H1 (cell line): ENCODE results near the gene TUBA8. TPM values are rescaled to one million over a fixed set of nuclear protein-coding genes. Genes with fewer than 3 reads are reported as not detected.

Source experiments
- CBX5 ChIP-seq: fragments of 300-800, 300-1000 bp; sonication (generic); IDR thresholded peaks from 2 replicates; pipeline ENCODE4 v1.7.1; 2016; ENCODE audit warnings: antibody characterized with exemption, low read length, low read depth
- CTBP2 ChIP-seq: IDR thresholded peaks from 2 replicates; pipeline ENCODE4 v1.7.0; 2011; ENCODE audit warnings: borderline replicate concordance, mild to moderate bottlenecking, moderate library complexity, mixed read lengths, low read length; ENCODE audit not compliant: insufficient read depth, insufficient read length
- HDAC6 ChIP-seq: IDR thresholded peaks from one replicate; pipeline ENCODE4 v1.7.1; 2012; ENCODE audit warnings: low read depth, mild to moderate bottlenecking, inconsistent platforms, low read length, moderate library complexity
- JUN ChIP-seq: IDR thresholded peaks from 2 replicates; pipeline ENCODE4 v1.6.1; 2011; ENCODE audit warnings: low read depth, mild to moderate bottlenecking, improper control_type of control experiment, low read length
- JUND ChIP-seq: IDR thresholded peaks from 2 replicates; pipeline ENCODE4 v1.6.1; 2011; ENCODE audit warnings: mild to moderate bottlenecking, improper control_type of control experiment, low read length
- KDM5A ChIP-seq: fragments of 200-600 bp; IDR thresholded peaks from 2 replicates; pipeline ENCODE4 v1.7.1; 2012; ENCODE audit warnings: mild to moderate bottlenecking, low read length, inconsistent platforms, mixed read lengths
- POLR2AphosphoS5 ChIP-seq: IDR thresholded peaks from 2 replicates; pipeline ENCODE4 v1.6.1; 2011; ENCODE audit warnings: low read depth, low read length
- POU5F1 ChIP-seq: IDR thresholded peaks from 2 replicates; pipeline ENCODE4 v1.6.1; 2011; ENCODE audit warnings: low read depth, mild to moderate bottlenecking, low read length, moderate library complexity
- RFX5 ChIP-seq: IDR thresholded peaks from 2 replicates; pipeline ENCODE4 v1.6.1; 2011; ENCODE audit warnings: low read depth, low read length, improper control_type of control experiment, borderline replicate concordance
- SP2 ChIP-seq: IDR thresholded peaks from 2 replicates; pipeline ENCODE4 v1.6.1; 2012; ENCODE audit warnings: mild to moderate bottlenecking, low read length, inconsistent platforms
- ZNF274 ChIP-seq: IDR thresholded peaks from 2 replicates; pipeline ENCODE4 v1.7.0; 2012; ENCODE audit warnings: low read length, borderline replicate concordance; ENCODE audit errors: extremely low read depth
- polyA plus RNA-seq, 7 experiments: library from polyadenylated mRNA; depleted of rRNA in 3 of 7; stranded (reverse) in 5 of 7; unstranded in 2 of 7; fragments of >200 nt in 5 of 7; fragments of 200-250 nt in 2 of 7; gene quantifications; 1 replicate in 5 of 7; 2 replicates in 1 of 7; 4 replicates in 1 of 7; pipeline versions ENCODE4 v1.2.1 to v1.2.3, GENCODE V29; 2011 to 2013; ENCODE audit warnings: missing spikeins in 2 of 7, mixed read lengths in 2 of 7
- total RNA-seq: library from RNA; stranded (reverse); fragmentation: NEBNext Ultra II Directional; extraction: Animal tissue kit (Norgen Biotek cat#: 25700); gene quantifications from 2 replicates; pipeline ENCODE4 v1.2.1, GENCODE V29; 2021
- TF ChIP-seq, protein P1 (sequence below): fragments of 300-600 bp; sonication (generic); IDR thresholded peaks from 2 replicates; pipeline ENCODE4 v1.7.1; 2012; ENCODE audit warnings: low read length, moderate library complexity, mild to moderate bottlenecking, inconsistent platforms; ENCODE audit not compliant: insufficient replicate concordance

TUBA8 gene
- total and polyA plus RNA-seq, 2 of the 8 experiments (the other 6 are each of a cell fraction or from before 2014, with no cell fraction given), result 1.0 to 4.0 TPM

GRCh38 chr22:18114976-18115652 is 4.5 kb downstream of the TUBA8 start (continued):
- TF ChIP-seq, protein P1, sequence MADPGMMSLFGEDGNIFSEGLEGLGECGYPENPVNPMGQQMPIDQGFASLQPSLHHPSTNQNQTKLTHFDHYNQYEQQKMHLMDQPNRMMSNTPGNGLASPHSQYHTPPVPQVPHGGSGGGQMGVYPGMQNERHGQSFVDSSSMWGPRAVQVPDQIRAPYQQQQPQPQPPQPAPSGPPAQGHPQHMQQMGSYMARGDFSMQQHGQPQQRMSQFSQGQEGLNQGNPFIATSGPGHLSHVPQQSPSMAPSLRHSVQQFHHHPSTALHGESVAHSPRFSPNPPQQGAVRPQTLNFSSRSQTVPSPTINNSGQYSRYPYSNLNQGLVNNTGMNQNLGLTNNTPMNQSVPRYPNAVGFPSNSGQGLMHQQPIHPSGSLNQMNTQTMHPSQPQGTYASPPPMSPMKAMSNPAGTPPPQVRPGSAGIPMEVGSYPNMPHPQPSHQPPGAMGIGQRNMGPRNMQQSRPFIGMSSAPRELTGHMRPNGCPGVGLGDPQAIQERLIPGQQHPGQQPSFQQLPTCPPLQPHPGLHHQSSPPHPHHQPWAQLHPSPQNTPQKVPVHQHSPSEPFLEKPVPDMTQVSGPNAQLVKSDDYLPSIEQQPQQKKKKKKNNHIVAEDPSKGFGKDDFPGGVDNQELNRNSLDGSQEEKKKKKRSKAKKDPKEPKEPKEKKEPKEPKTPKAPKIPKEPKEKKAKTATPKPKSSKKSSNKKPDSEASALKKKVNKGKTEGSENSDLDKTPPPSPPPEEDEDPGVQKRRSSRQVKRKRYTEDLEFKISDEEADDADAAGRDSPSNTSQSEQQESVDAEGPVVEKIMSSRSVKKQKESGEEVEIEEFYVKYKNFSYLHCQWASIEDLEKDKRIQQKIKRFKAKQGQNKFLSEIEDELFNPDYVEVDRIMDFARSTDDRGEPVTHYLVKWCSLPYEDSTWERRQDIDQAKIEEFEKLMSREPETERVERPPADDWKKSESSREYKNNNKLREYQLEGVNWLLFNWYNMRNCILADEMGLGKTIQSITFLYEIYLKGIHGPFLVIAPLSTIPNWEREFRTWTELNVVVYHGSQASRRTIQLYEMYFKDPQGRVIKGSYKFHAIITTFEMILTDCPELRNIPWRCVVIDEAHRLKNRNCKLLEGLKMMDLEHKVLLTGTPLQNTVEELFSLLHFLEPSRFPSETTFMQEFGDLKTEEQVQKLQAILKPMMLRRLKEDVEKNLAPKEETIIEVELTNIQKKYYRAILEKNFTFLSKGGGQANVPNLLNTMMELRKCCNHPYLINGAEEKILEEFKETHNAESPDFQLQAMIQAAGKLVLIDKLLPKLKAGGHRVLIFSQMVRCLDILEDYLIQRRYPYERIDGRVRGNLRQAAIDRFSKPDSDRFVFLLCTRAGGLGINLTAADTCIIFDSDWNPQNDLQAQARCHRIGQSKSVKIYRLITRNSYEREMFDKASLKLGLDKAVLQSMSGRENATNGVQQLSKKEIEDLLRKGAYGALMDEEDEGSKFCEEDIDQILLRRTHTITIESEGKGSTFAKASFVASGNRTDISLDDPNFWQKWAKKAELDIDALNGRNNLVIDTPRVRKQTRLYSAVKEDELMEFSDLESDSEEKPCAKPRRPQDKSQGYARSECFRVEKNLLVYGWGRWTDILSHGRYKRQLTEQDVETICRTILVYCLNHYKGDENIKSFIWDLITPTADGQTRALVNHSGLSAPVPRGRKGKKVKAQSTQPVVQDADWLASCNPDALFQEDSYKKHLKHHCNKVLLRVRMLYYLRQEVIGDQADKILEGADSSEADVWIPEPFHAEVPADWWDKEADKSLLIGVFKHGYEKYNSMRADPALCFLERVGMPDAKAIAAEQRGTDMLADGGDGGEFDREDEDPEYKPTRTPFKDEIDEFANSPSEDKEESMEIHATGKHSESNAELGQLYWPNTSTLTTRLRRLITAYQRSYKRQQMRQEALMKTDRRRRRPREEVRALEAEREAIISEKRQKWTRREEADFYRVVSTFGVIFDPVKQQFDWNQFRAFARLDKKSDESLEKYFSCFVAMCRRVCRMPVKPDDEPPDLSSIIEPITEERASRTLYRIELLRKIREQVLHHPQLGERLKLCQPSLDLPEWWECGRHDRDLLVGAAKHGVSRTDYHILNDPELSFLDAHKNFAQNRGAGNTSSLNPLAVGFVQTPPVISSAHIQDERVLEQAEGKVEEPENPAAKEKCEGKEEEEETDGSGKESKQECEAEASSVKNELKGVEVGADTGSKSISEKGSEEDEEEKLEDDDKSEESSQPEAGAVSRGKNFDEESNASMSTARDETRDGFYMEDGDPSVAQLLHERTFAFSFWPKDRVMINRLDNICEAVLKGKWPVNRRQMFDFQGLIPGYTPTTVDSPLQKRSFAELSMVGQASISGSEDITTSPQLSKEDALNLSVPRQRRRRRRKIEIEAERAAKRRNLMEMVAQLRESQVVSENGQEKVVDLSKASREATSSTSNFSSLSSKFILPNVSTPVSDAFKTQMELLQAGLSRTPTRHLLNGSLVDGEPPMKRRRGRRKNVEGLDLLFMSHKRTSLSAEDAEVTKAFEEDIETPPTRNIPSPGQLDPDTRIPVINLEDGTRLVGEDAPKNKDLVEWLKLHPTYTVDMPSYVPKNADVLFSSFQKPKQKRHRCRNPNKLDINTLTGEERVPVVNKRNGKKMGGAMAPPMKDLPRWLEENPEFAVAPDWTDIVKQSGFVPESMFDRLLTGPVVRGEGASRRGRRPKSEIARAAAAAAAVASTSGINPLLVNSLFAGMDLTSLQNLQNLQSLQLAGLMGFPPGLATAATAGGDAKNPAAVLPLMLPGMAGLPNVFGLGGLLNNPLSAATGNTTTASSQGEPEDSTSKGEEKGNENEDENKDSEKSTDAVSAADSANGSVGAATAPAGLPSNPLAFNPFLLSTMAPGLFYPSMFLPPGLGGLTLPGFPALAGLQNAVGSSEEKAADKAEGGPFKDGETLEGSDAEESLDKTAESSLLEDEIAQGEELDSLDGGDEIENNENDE, result no peak
- TF ChIP-seq ZNF274 (no peak), KDM5A (no peak), RFX5 (no peak), JUN (no peak), JUND (no peak), SP2 (no peak), HDAC6 (no peak), POU5F1 (no peak), POLR2AphosphoS5 (no peak), CTBP2 (no peak), CBX5 (no peak)
